Small intestine (tissue), 7 donors: ENCODE data around the gene TSHZ2. TPM values are rescaled to one million over a fixed set of nuclear protein-coding genes. Genes with fewer than 3 reads are reported as not detected.

Experiments
- DNase-seq, 2 donors: peaks; one replicate each; pipeline versions ENCODE4 v3.0.0 to v3.0.0-alpha.2; 2013
- FAIRE-seq: peaks from 2 replicates; lab custom pipeline; 2012; peaks lifted over from hg19 to GRCh38; lab: Jason Lieb, UNC
- H3K27ac ChIP-seq, 3 donors: one replicate each; pipeline ENCODE4 v1.5.1; 2013; ENCODE audit warnings: low read length in 2 of 3, mild to moderate bottlenecking in 2 of 3, control low read depth in 1 of 3, inconsistent platforms in 1 of 3, low read depth in 1 of 3, moderate library complexity in 1 of 3
- H3K27me3 ChIP-seq, 3 donors: one replicate each; pipeline ENCODE4 v1.6.1; 2013; ENCODE audit warnings: low read length in 3 of 3, inconsistent platforms in 1 of 3; ENCODE audit not compliant: control insufficient read depth in 3 of 3, insufficient read depth in 3 of 3
- H3K36me3 ChIP-seq, 3 donors: one replicate each; pipeline ENCODE4 v1.6.1; 2013; ENCODE audit warnings: low read length in 3 of 3, inconsistent platforms in 1 of 3, low read depth in 1 of 3, mild to moderate bottlenecking in 1 of 3, moderate library complexity in 1 of 3; ENCODE audit not compliant: control insufficient read depth in 3 of 3, insufficient read depth in 2 of 3
- H3K4me1 ChIP-seq, 3 donors: one replicate each; pipeline ENCODE4 v1.6.1; 2013; ENCODE audit warnings: low read length in 2 of 3, inconsistent platforms in 1 of 3, low read depth in 1 of 3, mild to moderate bottlenecking in 1 of 3, moderate library complexity in 1 of 3; ENCODE audit not compliant: control insufficient read depth in 3 of 3, insufficient read depth in 2 of 3
- H3K4me3 ChIP-seq, 3 donors: one replicate each; pipeline ENCODE4 v1.5.1; 2013; ENCODE audit warnings: low read length in 3 of 3, control low read depth in 1 of 3, inconsistent platforms in 1 of 3, low read depth in 1 of 3, mild to moderate bottlenecking in 1 of 3, moderate library complexity in 1 of 3
- H3K9me3 ChIP-seq, 2 donors: one replicate each; pipeline ENCODE4 v1.6.1; 2013; ENCODE audit warnings: low read depth in 1 of 2, low read length in 1 of 2; ENCODE audit not compliant: control insufficient read depth in 2 of 2, insufficient read depth in 1 of 2
- WGBS, 3 donors: extraction: QIAGEN DNeasy Blood & Tissue Kit; methylation state at CpG; one replicate each; pipeline ENCODE4 v1.1.7; 2013; 5-methylcytosine and 5-hydroxymethylcytosine counted together
- polyA plus RNA-seq, 4 donors: library from polyadenylated mRNA; stranded (reverse) in 3 of 4; unstranded in 1 of 4; fragments of 200-250 nt in 3 of 4; fragments of 120-200 nt in 1 of 4; gene quantifications; one replicate each; pipeline versions ENCODE4 v1.2.1 to v1.2.3, GENCODE V29; 2013
- donor health status: healthy with polysubstance abuse.
- donor health status: control.
- donor health status: control.
- donor health status: Bipolar disorder and iron deficiency.
- donor health status: healthy.

Gene TSHZ2
- polyA plus RNA-seq, 4 donors: 0.67 to 4.4 (median 2.1) TPM

DNA sequence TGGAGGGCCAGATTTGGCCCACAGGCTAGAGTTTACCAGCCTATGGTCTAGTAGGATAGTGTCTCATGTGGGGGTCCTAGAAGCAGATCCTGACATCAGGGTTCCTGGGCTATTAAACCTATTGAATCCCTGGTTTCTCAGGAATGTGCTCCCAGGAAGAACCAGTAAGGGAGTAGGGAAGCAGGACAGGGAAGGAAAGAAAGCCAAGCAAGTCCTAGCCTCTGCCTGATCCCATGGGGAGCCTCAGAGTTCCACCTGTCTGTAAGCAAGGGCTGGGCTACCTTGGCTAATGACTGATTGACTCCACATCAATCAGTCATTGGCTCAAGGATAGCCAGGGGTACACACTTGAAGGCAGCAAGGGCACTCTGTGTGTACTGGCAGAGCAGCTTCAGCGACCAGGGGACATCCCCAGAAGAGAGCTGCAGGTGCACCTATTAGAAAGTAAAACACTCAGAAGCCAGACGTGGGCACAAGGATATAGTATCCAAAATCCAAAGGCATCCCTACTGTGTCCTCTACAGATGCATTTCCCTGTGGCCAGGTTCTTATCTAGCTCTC lies 309.5 kb downstream of the TSHZ2 start:
- H3K4me3 ChIP-seq: no peak overlapping the region
- H3K27ac ChIP-seq: no peak overlapping the region
- no peak for DNase-seq
- no peaks in the 10 kb centered on the region for H3K36me3 ChIP-seq
- H3K27me3 ChIP-seq: no peaks in the 10 kb centered on the region
- no peak for FAIRE-seq
- H3K9me3 ChIP-seq: no peaks in the 10 kb centered on the region
- 51 to 68% (median 62%) methylated on average over 2 of the region's 2 CpGs for WGBS, 3 donors
- no peaks in the 10 kb centered on the region for H3K4me1 ChIP-seq

DNA sequence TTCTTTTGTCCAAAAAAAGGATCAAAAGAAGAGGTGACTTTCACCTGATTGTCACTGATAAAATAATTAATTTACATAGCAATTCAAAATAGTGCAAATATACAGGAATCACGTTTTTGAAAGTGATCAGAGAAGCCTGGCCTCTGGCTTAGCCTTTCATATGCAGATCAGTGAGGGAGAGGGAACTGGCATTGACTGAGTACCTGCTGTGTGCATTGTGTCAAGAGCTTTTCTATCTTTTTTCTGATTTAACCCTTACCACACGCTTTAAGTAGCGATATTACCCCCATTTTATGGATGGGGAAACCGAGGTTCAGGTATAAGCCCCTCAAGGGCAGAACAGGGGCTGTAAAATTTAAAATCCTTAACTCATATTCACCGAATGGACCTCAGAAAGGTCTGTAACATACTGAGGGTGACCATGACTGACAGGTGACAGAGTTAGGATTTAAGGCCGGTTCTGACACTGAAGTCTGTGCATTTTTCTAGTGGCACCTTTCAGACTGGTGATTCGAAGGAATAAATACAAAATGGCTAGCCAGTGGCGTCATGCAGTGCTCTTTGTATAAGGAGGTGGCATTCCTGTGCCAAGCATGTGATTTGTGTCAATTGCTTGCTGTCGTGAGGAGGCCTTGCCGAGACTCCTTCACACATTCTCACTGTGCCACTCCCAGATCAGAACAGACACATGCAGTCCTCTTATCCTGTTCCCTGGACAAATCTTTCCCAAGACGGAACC lies 310.2 kb downstream of the TSHZ2 start:
- Histone ChIP-seq H3K36me3 (no peaks in the 10 kb centered on the region), H3K4me3 (no peak overlapping the region), H3K4me1 (no peaks in the 10 kb centered on the region), H3K27ac (no peak overlapping the region), H3K27me3 (no peaks in the 10 kb centered on the region), H3K9me3 (no peaks in the 10 kb centered on the region)
- no peak for DNase-seq
- 74 to 77% (median 77%) methylated on average over 11 of the region's 11 CpGs for WGBS, 3 donors
- FAIRE-seq: no peak

DNA sequence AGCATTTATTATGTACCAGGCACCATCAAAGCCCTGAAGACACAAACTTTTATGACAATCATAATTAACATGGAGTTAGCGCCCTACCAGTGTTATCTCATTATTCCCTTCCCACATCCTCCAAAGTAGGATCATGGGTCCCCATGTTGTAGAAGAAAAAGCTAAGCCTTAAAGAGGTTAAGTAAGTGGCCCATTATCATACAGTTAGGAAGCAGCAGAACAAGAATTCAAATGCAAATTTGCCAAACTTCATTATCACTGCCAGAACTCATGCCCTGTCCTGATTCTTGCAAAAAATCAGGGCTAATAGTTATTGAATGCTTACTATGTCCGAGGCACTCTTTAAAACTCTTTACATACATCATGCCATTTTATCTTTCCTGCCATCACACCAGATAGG lies 310.9 kb downstream of the TSHZ2 start:
- no peak for FAIRE-seq

DNA sequence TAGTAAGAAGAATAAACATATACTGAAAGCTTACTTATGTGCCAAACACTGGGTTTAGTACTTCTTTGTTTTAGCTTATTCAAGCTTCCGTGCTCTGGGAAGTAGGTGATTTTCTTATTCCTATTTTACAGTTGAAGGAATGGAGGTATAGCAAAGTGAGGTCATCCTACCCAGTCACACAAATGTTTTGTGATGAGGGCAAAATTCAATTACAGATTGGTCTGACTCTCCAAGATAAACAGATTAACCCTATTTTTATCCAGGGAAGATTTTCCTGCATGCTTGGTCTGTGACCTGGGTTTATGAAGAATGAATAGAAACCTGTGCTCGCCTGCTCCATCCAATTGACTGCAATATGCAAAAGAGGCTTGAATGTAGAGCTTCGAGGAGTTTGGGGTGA lies 311.4 kb downstream of the TSHZ2 start:
- 72 to 80% (median 76%) methylated on average over 3 of the region's 3 CpGs for WGBS, 3 donors
- Histone ChIP-seq H3K36me3 (no peaks in the 10 kb centered on the region), H3K27me3 (no peaks in the 10 kb centered on the region), H3K9me3 (no peaks in the 10 kb centered on the region), H3K4me3 (no peak overlapping the region), H3K27ac (no peak overlapping the region), H3K4me1 (no peaks in the 10 kb centered on the region)
- DNase-seq: no peak
- FAIRE-seq: no peak

More for the DNA sequence above, 310.9 kb downstream of the TSHZ2 start:
- Histone ChIP-seq H3K36me3 (no peaks in the 10 kb centered on the region), H3K27me3 (no peaks in the 10 kb centered on the region), H3K4me3 (no peak overlapping the region), H3K27ac (no peak overlapping the region), H3K9me3 (no peaks in the 10 kb centered on the region), H3K4me1 (no peaks in the 10 kb centered on the region)
- 60 to 70% (median 66%) methylated on average over 2 of the region's 2 CpGs for WGBS, 3 donors
- no peak for DNase-seq

DNA sequence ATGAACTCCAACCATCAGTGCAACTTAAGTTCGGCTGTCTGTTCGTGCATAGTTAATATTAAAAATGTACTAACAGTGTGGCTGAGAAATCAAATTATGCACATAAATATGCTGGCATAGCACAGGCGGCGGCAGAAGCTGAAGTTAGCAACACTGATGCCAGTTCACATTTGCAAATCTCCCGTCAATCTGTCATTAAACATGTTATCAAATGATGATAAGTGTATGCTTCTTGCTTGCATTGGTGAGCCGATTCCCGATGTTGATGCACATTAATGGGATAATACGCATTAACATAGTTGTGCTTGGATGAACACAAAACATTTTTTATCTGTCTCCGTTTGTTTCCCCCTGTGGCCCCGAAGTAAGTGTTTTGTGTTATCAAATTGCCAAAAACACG lies 312.1 kb downstream of the TSHZ2 start:
- H3K27me3 ChIP-seq: no peaks in the 10 kb centered on the region
- FAIRE-seq (no peak), DNase-seq (no peak)
- 85 to 89% (median 87%) methylated on average over 11 of the region's 11 CpGs for WGBS, 3 donors
- H3K27ac ChIP-seq: no peak overlapping the region
- no peaks in the 10 kb centered on the region for H3K4me1 ChIP-seq
- no peaks in the 10 kb centered on the region for H3K36me3 ChIP-seq
- no peak overlapping the region for H3K4me3 ChIP-seq
- H3K9me3 ChIP-seq: no peaks in the 10 kb centered on the region

DNA sequence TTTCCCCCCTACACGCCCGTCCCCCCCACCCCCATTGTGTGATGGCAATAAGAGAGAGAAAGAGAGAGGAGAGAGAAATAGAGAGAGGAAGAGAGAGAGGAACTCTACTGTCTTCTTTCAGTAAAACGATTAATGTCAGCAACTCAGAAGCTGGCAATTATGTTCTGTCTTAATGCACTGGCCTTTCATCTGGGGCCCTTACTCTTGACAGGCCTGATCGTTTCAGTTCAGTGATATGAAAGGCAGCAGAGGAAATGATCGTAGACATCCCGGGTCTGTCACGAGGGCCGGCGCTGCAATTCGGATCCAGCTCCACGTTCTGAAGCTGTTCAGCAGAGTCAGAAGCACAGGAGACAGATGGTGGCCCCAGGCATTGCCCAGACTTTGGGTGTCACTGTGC lies 312.5 kb downstream of the TSHZ2 start:
- DNase-seq (no peak), FAIRE-seq (no peak)
- no peak overlapping the region for H3K4me3 ChIP-seq
- no peaks in the 10 kb centered on the region for H3K4me1 ChIP-seq
- 78 to 85% (median 81%) methylated on average over 11 of the region's 11 CpGs for WGBS, 3 donors
- H3K27ac ChIP-seq: no peak overlapping the region
- H3K9me3 ChIP-seq: no peaks in the 10 kb centered on the region
- no peaks in the 10 kb centered on the region for H3K36me3 ChIP-seq
- no peaks in the 10 kb centered on the region for H3K27me3 ChIP-seq

DNA sequence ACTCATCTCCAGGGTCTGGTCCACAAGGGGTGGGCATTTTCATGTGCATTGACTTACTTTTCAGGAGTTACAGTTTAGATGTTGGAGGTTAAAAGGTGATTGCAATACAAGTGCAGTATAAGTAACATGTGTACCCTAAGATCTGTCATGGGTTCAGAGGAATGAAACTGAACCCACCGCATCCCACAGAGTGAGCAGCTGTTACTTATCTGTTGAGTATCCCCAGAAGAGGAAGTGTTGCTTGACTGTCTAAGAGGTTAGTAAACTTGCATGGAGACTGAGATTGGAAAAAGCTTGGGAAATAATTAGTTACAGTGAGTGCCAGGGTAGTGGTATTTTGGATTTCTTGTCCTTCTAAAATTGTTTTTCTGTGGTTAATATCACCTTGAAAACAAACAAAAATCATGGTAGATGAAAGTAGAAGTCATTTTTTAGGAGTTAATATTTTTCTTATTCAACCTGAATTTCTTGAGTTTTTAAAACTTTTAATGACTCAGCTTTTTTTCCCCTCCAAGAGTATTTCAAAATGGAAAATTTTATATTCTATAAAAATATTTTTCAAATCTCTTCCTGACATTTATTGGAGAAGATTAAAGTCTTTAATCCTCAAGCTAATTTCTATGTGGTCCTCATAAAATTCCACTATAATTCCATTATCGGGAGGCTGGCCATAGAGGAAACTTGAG lies 315.3 kb downstream of the TSHZ2 start:
- DNase-seq (no peak), FAIRE-seq (no peak)
- WGBS, 3 donors: 84 to 88% (median 87%) methylated on average over 2 of the region's 2 CpGs
- Histone ChIP-seq H3K9me3 (no peaks in the 10 kb centered on the region), H3K27ac (no peak overlapping the region), H3K4me3 (no peak overlapping the region), H3K36me3 (no peaks in the 10 kb centered on the region), H3K4me1 (no peaks in the 10 kb centered on the region), H3K27me3 (no peaks in the 10 kb centered on the region)

DNA sequence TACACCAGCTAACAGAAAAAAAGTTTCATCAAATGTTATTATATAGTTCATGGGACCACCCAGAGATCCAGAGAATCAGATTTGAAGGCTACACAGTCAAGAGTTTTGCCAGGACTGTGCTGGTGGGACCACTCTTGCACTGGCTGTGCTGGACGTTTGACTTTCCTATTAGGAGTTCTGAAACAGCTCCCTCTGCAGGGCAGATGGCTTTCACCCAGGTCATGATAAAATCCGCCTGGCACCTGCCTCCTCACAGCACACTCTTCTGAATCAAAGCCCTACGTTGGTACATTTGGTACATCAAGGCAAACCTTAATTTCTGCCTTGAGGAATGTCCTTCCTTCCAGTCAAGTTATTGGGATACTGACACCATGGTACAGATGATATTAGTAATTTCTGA lies 319.4 kb downstream of the TSHZ2 start:
- no peaks in the 10 kb centered on the region for H3K27me3 ChIP-seq
- H3K27ac ChIP-seq: no peak overlapping the region
- no peak overlapping the region for H3K4me3 ChIP-seq
- H3K4me1 ChIP-seq: no peaks in the 10 kb centered on the region
- H3K36me3 ChIP-seq: no peaks in the 10 kb centered on the region
- FAIRE-seq (no peak), DNase-seq (no peak)
- 72 to 84% (median 81%) methylated on average over 3 of the region's 3 CpGs for WGBS, 3 donors
- H3K9me3 ChIP-seq: no peaks in the 10 kb centered on the region
